CD14-positive monocyte (primary cell): Measurements from ENCODE around the gene TUBB1. TPM values are rescaled to one million over a fixed set of nuclear protein-coding genes. Genes with fewer than 3 reads are reported as not detected.

Source experiments
- DNase-seq, 3 donors: peaks; one replicate each; pipeline ENCODE4 v3.0.0-alpha.2; 2011 to 2022
- H2AFZ ChIP-seq: 2 replicates; pipeline ENCODE4 v1.6.0; 2012; ENCODE audit warnings: mild to moderate bottlenecking, low read depth, low read length, inconsistent platforms; ENCODE audit not compliant: insufficient read depth, poor library complexity, severe bottlenecking
- H3K27ac ChIP-seq, 2 donors: 1 replicate in 1 of 2; 2 replicates in 1 of 2; pipeline ENCODE4 v1.5.1; 2012 to 2013; ENCODE audit warnings: low read length in 2 of 2, control low read depth in 1 of 2, inconsistent platforms in 1 of 2, low read depth in 1 of 2, mild to moderate bottlenecking in 1 of 2
- H3K27me3 ChIP-seq, 2 donors: one replicate each; pipeline versions ENCODE4 v1.6.0 to v1.6.1; 2011 to 2013; ENCODE audit warnings: low read length in 2 of 2; ENCODE audit not compliant: control insufficient read depth in 2 of 2, insufficient read depth in 2 of 2
- H3K36me3 ChIP-seq, 2 donors: replicated peaks in 1 of 2; 1 replicate in 1 of 2; 2 replicates in 1 of 2; pipeline versions ENCODE4 v1.5.1 to v1.6.1; 2012 to 2013; ENCODE audit warnings: low read length in 2 of 2, control low read depth in 1 of 2, inconsistent platforms in 1 of 2, mild to moderate bottlenecking in 1 of 2; ENCODE audit not compliant: insufficient read depth in 2 of 2, control insufficient read depth in 1 of 2
- H3K4me1 ChIP-seq, 2 donors: 1 replicate in 1 of 2; 2 replicates in 1 of 2; pipeline versions ENCODE4 v1.5.1 to v1.6.1; 2012 to 2013; ENCODE audit warnings: low read length in 2 of 2, control low read depth in 1 of 2, inconsistent platforms in 1 of 2, mild to moderate bottlenecking in 1 of 2, moderate library complexity in 1 of 2; ENCODE audit not compliant: insufficient read depth in 2 of 2, control insufficient read depth in 1 of 2
- H3K4me2 ChIP-seq: replicated peaks from 2 replicates; pipeline ENCODE3; 2012; ENCODE audit warnings: low read length, moderate library complexity, mild to moderate bottlenecking; ENCODE audit not compliant: poor library complexity, severe bottlenecking; ENCODE audit errors: extremely low read depth
- H3K4me3 ChIP-seq, 3 experiments: fragments of 200-600 bp in 1 of 3; sonication (generic) in 1 of 3; replicated peaks in 1 of 3; 1 replicate in 2 of 3; 2 replicates in 1 of 3; pipeline ENCODE4 v1.5.1; 2011 to 2013; ENCODE audit warnings: low read length in 3 of 3, mild to moderate bottlenecking in 3 of 3, control low read depth in 2 of 3, low read depth in 2 of 3, inconsistent platforms in 1 of 3, moderate library complexity in 1 of 3
- H3K79me2 ChIP-seq: 2 replicates; pipeline ENCODE4 v1.6.0; 2012; ENCODE audit warnings: mild to moderate bottlenecking, control low read depth, inconsistent platforms, low read length, moderate library complexity; ENCODE audit not compliant: insufficient read depth
- H3K9ac ChIP-seq: 2 replicates; pipeline ENCODE4 v1.6.0; 2017; ENCODE audit warnings: low read length, mild to moderate bottlenecking; ENCODE audit not compliant: insufficient read depth, poor library complexity, severe bottlenecking
- H3K9me3 ChIP-seq, 2 donors: replicated peaks in 1 of 2; 1 replicate in 1 of 2; 2 replicates in 1 of 2; pipeline versions ENCODE4 v1.5.1 to v1.6.1; 2012 to 2013; ENCODE audit warnings: low read length in 2 of 2, control low read depth in 1 of 2; ENCODE audit not compliant: control insufficient read depth in 1 of 2, insufficient read depth in 1 of 2
- H4K20me1 ChIP-seq: 2 replicates; pipeline ENCODE4 v1.6.0; 2012; ENCODE audit warnings: mild to moderate bottlenecking, low read length, control low read depth, moderate library complexity; ENCODE audit not compliant: insufficient read depth
- H3K27ac Mint-ChIP-seq, 7 donors: one replicate each; pipeline ENCODE4 v1.8.0; 2020; ENCODE audit warnings: mild to moderate bottlenecking in 7 of 7, mixed read lengths in 7 of 7, moderate library complexity in 6 of 7, inconsistent platforms in 2 of 7
- H3K27me3 Mint-ChIP-seq, 3 donors: one replicate each; pipeline ENCODE4 v1.8.0; 2021 to 2022; ENCODE audit warnings: low read depth in 3 of 3, mild to moderate bottlenecking in 3 of 3, mixed read lengths in 3 of 3, moderate library complexity in 3 of 3, inconsistent platforms in 1 of 3
- H3K36me3 Mint-ChIP-seq, 2 donors: one replicate each; pipeline ENCODE4 v1.8.0; 2020; ENCODE audit warnings: mixed read lengths in 2 of 2, inconsistent platforms in 1 of 2, mild to moderate bottlenecking in 1 of 2
- H3K4me1 Mint-ChIP-seq: one replicate; pipeline ENCODE4 v1.8.0; 2020; ENCODE audit warnings: mild to moderate bottlenecking, mixed read lengths
- H3K4me3 Mint-ChIP-seq, 2 donors: one replicate each; pipeline ENCODE4 v1.8.0; 2020; ENCODE audit warnings: mild to moderate bottlenecking in 2 of 2, mixed read lengths in 2 of 2, moderate library complexity in 1 of 2
- H3K9me3 Mint-ChIP-seq, 7 donors: one replicate each; pipeline ENCODE4 v1.8.0; 2020 to 2022; ENCODE audit warnings: mixed read lengths in 7 of 7, mild to moderate bottlenecking in 6 of 7, moderate library complexity in 6 of 7, inconsistent platforms in 2 of 7
- CTCF ChIP-seq: fragments of 200-600 bp; IDR thresholded peaks from one replicate; pipeline ENCODE4 v1.8.0; 2022; ENCODE audit warnings: antibody characterized with exemption, mild to moderate bottlenecking
- WGBS: methylation state at CpG from one replicate; pipeline ENCODE4 v1.1.5; 2013; ENCODE audit warnings: missing lambda C conversion rate; ENCODE audit not compliant: insufficient coverage; 5-methylcytosine and 5-hydroxymethylcytosine counted together
- intact Hi-C, 2 donors: fragments of 100-400 bp; cut with micrococcal nuclease; formaldehyde crosslinking; loops; one replicate each; pipeline versions ENCODE4 v1.15.0 to v1.15.1; 2023
- polyA plus RNA-seq, 3 donors: library from polyadenylated mRNA; depleted of rRNA in 1 of 3; unstranded in 2 of 3; stranded (reverse) in 1 of 3; fragments of 300-500 nt in 2 of 3; fragments of >200 nt in 1 of 3; fragmentation: Illumina TruSeq in 2 of 3; gene quantifications; 1 replicate in 2 of 3; 2 replicates in 1 of 3; pipeline ENCODE4 v1.2.3, GENCODE V29; 2012 to 2021

TUBB1 gene
- polyA plus RNA-seq, 3 donors = 0.09 to 3.1 (median 2.4) TPM

GRCh38 chr20:59013031-59013951, 5.9 kb upstream of the TUBB1 start:
- peaks cover 4% of the 10 kb centered on the region for H4K20me1 ChIP-seq
- H3K36me3 ChIP-seq = peaks cover 0 to 4% of the 10 kb centered on the region in 2 donors
- Mint-ChIP-seq H3K27me3 (peaks cover 8 to 23% (median 11%) of the 10 kb centered on the region in 3 donors), H3K4me3 (no peak overlapping the region), H3K4me1 (peaks cover 37% of the 10 kb centered on the region), H3K36me3 (peaks cover 20 to 30% of the 10 kb centered on the region in 2 donors), H3K27ac (peak overlapping the region in 1 of 7 donors; percentile 55), H3K9me3 (no peaks in the 10 kb centered on the region)
- no peak for TF ChIP-seq CTCF
- no peak for DNase-seq
- H3K27me3 ChIP-seq = no peaks in the 10 kb centered on the region
- no peak overlapping the region for H3K4me3 ChIP-seq
- H3K4me1 ChIP-seq = peaks cover 20 to 28% of the 10 kb centered on the region in 2 donors
- H3K9me3 ChIP-seq = no peaks in the 10 kb centered on the region
- intact Hi-C loops = no loop called here
- 96% methylated on average over 11 of the region's 17 CpGs for WGBS
- H2AFZ ChIP-seq = no peak overlapping the region
- no peak overlapping the region for H3K9ac ChIP-seq
- H3K27ac ChIP-seq = no peak overlapping the region
- H3K79me2 ChIP-seq = no peaks in the 10 kb centered on the region
- no peak overlapping the region for H3K4me2 ChIP-seq

DNA sequence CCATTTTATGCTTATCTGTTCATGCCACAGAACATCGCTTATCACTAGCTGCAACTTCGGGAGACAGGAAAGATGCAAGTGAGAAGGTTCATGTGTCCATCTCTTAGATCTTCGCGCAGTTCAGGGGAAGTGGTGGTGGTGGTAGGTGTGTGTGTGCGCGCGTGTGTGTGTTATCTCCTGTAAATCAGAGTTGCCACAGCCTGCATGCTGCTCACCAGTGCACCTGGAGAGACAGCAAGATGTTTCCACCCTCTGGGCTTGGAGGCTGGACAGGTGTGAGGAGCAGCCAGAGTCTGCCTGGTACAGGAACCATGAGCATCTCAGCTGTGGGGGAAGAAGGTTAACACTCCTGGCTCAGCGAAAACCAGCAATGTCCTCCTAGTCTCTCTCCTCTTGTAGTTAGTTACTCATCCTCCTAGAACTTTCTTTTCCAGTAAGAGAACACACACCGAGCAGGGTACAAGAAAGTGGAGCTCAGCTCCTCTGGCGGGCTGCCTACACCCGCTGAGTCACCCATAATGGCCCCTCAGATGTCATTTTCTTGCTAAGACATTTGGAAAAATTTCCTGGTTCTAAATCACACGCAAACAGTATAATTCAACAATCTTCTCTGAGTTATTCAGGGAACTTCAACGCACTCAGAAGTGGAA, 5.1 kb upstream of the TUBB1 start:
- H3K4me1 Mint-ChIP-seq = peaks cover 33% of the 10 kb centered on the region
- H3K27ac ChIP-seq = no peak overlapping the region
- 55% methylated on average over 11 of the region's 13 CpGs for WGBS
- H3K79me2 ChIP-seq = no peaks in the 10 kb centered on the region
- H2AFZ ChIP-seq = no peak overlapping the region
- peaks cover 8 to 23% (median 11%) of the 10 kb centered on the region in 3 donors for H3K27me3 Mint-ChIP-seq
- no peak overlapping the region for H3K9ac ChIP-seq
- H3K9me3 Mint-ChIP-seq = no peaks in the 10 kb centered on the region
- intact Hi-C loops = no loop called here
- peaks cover 12 to 20% of the 10 kb centered on the region in 2 donors for H3K4me1 ChIP-seq
- no peaks in the 10 kb centered on the region for H3K27me3 ChIP-seq
- DNase-seq = no peak
- H3K36me3 Mint-ChIP-seq = peaks cover 25 to 36% of the 10 kb centered on the region in 2 donors
- H3K36me3 ChIP-seq = peaks cover 0 to 5% of the 10 kb centered on the region in 2 donors
- H3K4me3 ChIP-seq = no peak overlapping the region
- H3K4me2 ChIP-seq = no peak overlapping the region
- no peaks in the 10 kb centered on the region for H3K9me3 ChIP-seq
- no peak overlapping the region for H3K27ac Mint-ChIP-seq
- peak overlapping the region in 1 of 2 donors; percentile 23 for H3K4me3 Mint-ChIP-seq
- TF ChIP-seq CTCF = no peak
- peaks cover 11% of the 10 kb centered on the region for H4K20me1 ChIP-seq
